ENCODE results near the gene BCL2L1.
"Not testable (repeated sequence)": the region's sequence is repeated elsewhere in the genome, so short reads cannot be mapped to it uniquely, and the experiment has no call there.

BCL2L1 gene

GRCh38 chr20:31654534-31654933, 68.1 kb downstream of the BCL2L1 start:
- Histone ChIP-seq H3K4me3 (no peak overlapping the region), H3K4me1 (peaks cover 0 to 16% (median 6%) of the 10 kb centered on the region in 4 donors), H3K36me3 (no peaks in the 10 kb centered on the region), H3K27me3 (no peaks in the 10 kb centered on the region), H3K9me3 (no peaks in the 10 kb centered on the region), H3K27ac (no peak overlapping the region)
- DNase-seq: no peak
- intact Hi-C loops (cut with DNase I; ENCODE audit: low total_unique reads): no loop called here
- no peak for TF ChIP-seq CTCF (IDR thresholded peaks at IDR 0.05)

- Histone ChIP-seq H3K4me1 (peaks cover 0 to 16% (median 6%) of the 10 kb centered on the region in 4 donors), H3K27ac (no peak overlapping the region), H3K4me3 (no peak overlapping the region), H3K36me3 (no peaks in the 10 kb centered on the region), H3K9me3 (no peaks in the 10 kb centered on the region), H3K27me3 (no peaks in the 10 kb centered on the region)
- TF ChIP-seq CTCF (IDR thresholded peaks at IDR 0.05): no peak
- DNase-seq: no peak
- intact Hi-C loops (cut with DNase I; ENCODE audit: low total_unique reads): no loop called here
Measured at GRCh38 chr20:31653561-31653960, 69.1 kb downstream of the BCL2L1 start.

- Histone ChIP-seq H3K27me3 (no peaks in the 10 kb centered on the region), H3K4me3 (no peak overlapping the region), H3K27ac (no peak overlapping the region), H3K36me3 (no peaks in the 10 kb centered on the region), H3K4me1 (peaks cover 0 to 16% (median 6%) of the 10 kb centered on the region in 4 donors), H3K9me3 (no peaks in the 10 kb centered on the region)
- intact Hi-C loops (cut with DNase I; ENCODE audit: low total_unique reads): no loop called here
- no peak for TF ChIP-seq CTCF (IDR thresholded peaks at IDR 0.05)
- DNase-seq: no peak
Measured at GRCh38 chr20:31652917-31653396, 69.7 kb downstream of the BCL2L1 start.

- H3K4me1 ChIP-seq; DNase-seq; H3K9me3 ChIP-seq; intact Hi-C loops (cut with DNase I; ENCODE audit: low total_unique reads); H3K36me3 ChIP-seq; H3K27me3 ChIP-seq; H3K27ac ChIP-seq; H3K4me3 ChIP-seq: not testable (repeated sequence)
Measured at GRCh38 chr20:31648104-31648503, 74.6 kb downstream of the BCL2L1 start.

GRCh38 chr20:31644701-31645100, 78.0 kb downstream of the BCL2L1 start:
- Histone ChIP-seq H3K4me3 (no peak overlapping the region), H3K36me3 (no peaks in the 10 kb centered on the region), H3K27ac (no peak overlapping the region), H3K27me3 (peaks cover 0 to 10% of the 10 kb centered on the region in 2 donors), H3K4me1 (no peaks in the 10 kb centered on the region), H3K9me3 (no peaks in the 10 kb centered on the region)
- DNase-seq: no peak
- TF ChIP-seq CTCF (IDR thresholded peaks at IDR 0.05): no peak
- intact Hi-C loops (cut with DNase I; ENCODE audit: low total_unique reads): no loop called here

GRCh38 chr20:31643522-31643921, 79.1 kb downstream of the BCL2L1 start:
- Histone ChIP-seq H3K27me3 (peaks cover 0 to 21% of the 10 kb centered on the region in 2 donors), H3K27ac (no peak overlapping the region), H3K9me3 (no peaks in the 10 kb centered on the region), H3K36me3 (no peaks in the 10 kb centered on the region), H3K4me3 (no peak overlapping the region), H3K4me1 (no peaks in the 10 kb centered on the region)
- no peak for DNase-seq
- intact Hi-C loops (cut with DNase I; ENCODE audit: low total_unique reads): no loop called here
- no peak for TF ChIP-seq CTCF (IDR thresholded peaks at IDR 0.05)
